Natural killer cell (primary cell): ENCODE results near the gene SLC25A13. TPM values are rescaled to one million over a fixed set of nuclear protein-coding genes. Genes with fewer than 3 reads are reported as not detected.

ENCODE experiments used
- ATAC-seq, 3 donors: fragments of 150-1000 bp in 2 of 3; fragments of 200-7000 bp in 1 of 3; cut with Tn5 transposase; 1 replicate in 1 of 3; 2 replicates in 2 of 3; pipeline ENCODE4 v1.10.0; 2021; ENCODE audit warnings: mild to moderate bottlenecking in 2 of 3, moderate library complexity in 2 of 3
- DNase-seq, 2 donors: peaks; one replicate each; pipeline versions ENCODE4 v3.0.0 to v3.0.0-alpha.2; 2013 to 2021; ENCODE audit warnings: mixed read lengths in 1 of 2
- H3K27ac ChIP-seq: one replicate; pipeline ENCODE4 v1.5.1; 2013; ENCODE audit warnings: mild to moderate bottlenecking, low read length
- H3K27me3 ChIP-seq: one replicate; pipeline ENCODE4 v1.6.1; 2013; ENCODE audit warnings: low read length; ENCODE audit not compliant: control insufficient read depth, insufficient read depth
- H3K36me3 ChIP-seq: one replicate; pipeline ENCODE4 v1.6.1; 2013; ENCODE audit warnings: low read length; ENCODE audit not compliant: control insufficient read depth, insufficient read depth
- H3K4me1 ChIP-seq: one replicate; pipeline ENCODE4 v1.6.1; 2013; ENCODE audit warnings: low read length; ENCODE audit not compliant: control insufficient read depth, insufficient read depth
- H3K4me3 ChIP-seq: one replicate; pipeline ENCODE4 v1.5.1; 2013; ENCODE audit warnings: low read length
- H3K9me3 ChIP-seq: one replicate; pipeline ENCODE4 v1.6.1; 2013; ENCODE audit warnings: low read length; ENCODE audit not compliant: control insufficient read depth, insufficient read depth
- H3K27ac Mint-ChIP-seq, 2 donors: one replicate each; pipeline ENCODE4 v1.8.0; 2022; ENCODE audit warnings: mild to moderate bottlenecking in 2 of 2, mixed read lengths in 2 of 2, moderate library complexity in 1 of 2
- H3K27me3 Mint-ChIP-seq, 2 donors: one replicate each; pipeline ENCODE4 v1.8.0; 2022; ENCODE audit warnings: low read depth in 2 of 2, mixed read lengths in 2 of 2
- H3K36me3 Mint-ChIP-seq: one replicate; pipeline ENCODE4 v1.8.0; 2022; ENCODE audit warnings: mixed read lengths
- H3K4me1 Mint-ChIP-seq, 2 donors: one replicate each; pipeline ENCODE4 v1.8.0; 2022; ENCODE audit warnings: mixed read lengths in 2 of 2
- H3K4me3 Mint-ChIP-seq: one replicate; pipeline ENCODE4 v1.8.0; 2022; ENCODE audit warnings: mild to moderate bottlenecking, moderate library complexity, mixed read lengths
- H3K9me3 Mint-ChIP-seq, 2 donors: one replicate each; pipeline ENCODE4 v1.8.0; 2022; ENCODE audit warnings: mixed read lengths in 2 of 2
- WGBS: methylation state at CpG from one replicate; pipeline ENCODE4 v1.1.7; 2013; ENCODE audit warnings: missing lambda C conversion rate; ENCODE audit not compliant: insufficient coverage; 5-methylcytosine and 5-hydroxymethylcytosine counted together
- intact Hi-C: fragments of 100-400 bp; cut with micrococcal nuclease; formaldehyde crosslinking; loops from one replicate; pipeline ENCODE4 v1.14.2; 2022
- total RNA-seq, 4 donors: library from RNA; stranded (reverse); fragments of 120-200 nt in 1 of 4; gene quantifications; one replicate each; pipeline versions ENCODE4 v1.2.3 to v1.2.4, GENCODE V29; 2013 to 2022
- TF ChIP-seq, protein P1 (sequence below): fragments of 200-600 bp; IDR thresholded peaks from one replicate; pipeline ENCODE4 v1.8.0; 2022; ENCODE audit warnings: antibody characterized with exemption

SLC25A13 gene
- total RNA-seq, 3 donors from 2014 or later (not counting 1 experiment from before 2014, with no cell fraction given): 16.9 to 20.8 (median 20.5) TPM

DNA sequence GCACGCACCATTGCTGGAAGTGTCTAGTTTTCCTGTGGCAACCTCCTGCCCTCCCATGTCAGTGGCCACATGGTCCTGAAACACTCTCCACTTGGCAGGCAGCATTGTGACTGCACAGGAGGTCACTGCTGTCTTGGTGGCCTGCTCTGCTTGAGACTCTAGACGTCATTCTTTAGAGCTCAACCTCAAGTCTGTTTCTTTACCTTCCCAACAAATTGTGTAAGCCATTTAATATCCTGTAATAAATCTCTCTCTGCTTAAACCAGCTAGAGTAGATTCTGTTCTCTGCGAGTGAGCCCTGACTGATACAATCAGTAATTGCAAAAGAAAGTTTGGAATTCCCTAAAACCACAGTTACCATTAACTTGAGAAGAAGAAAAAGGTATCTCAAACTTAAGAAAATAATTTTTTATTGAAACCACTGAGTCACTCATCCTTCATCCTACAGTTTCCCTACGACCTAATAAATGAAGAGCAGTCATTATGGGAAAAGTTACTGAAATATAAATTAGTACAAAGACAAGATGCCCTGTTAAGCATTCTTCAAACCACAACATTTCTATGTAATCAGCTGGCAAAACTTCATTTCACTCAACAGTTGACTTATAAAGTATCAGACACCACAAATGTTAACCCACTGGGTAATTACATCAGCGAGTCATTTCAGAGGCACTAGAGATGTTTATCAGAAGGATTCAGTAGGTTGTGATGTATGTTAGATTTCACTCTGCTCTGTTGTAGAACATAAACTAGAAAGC is 18.0 kb downstream of the SLC25A13 start:
- TF ChIP-seq, protein P1, sequence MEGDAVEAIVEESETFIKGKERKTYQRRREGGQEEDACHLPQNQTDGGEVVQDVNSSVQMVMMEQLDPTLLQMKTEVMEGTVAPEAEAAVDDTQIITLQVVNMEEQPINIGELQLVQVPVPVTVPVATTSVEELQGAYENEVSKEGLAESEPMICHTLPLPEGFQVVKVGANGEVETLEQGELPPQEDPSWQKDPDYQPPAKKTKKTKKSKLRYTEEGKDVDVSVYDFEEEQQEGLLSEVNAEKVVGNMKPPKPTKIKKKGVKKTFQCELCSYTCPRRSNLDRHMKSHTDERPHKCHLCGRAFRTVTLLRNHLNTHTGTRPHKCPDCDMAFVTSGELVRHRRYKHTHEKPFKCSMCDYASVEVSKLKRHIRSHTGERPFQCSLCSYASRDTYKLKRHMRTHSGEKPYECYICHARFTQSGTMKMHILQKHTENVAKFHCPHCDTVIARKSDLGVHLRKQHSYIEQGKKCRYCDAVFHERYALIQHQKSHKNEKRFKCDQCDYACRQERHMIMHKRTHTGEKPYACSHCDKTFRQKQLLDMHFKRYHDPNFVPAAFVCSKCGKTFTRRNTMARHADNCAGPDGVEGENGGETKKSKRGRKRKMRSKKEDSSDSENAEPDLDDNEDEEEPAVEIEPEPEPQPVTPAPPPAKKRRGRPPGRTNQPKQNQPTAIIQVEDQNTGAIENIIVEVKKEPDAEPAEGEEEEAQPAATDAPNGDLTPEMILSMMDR: no peak
- intact Hi-C loops: no loop called here
- DNase-seq (no peak), ATAC-seq (no peak)
- H3K9me3 ChIP-seq: no peaks in the 10 kb centered on the region
- H3K27ac ChIP-seq: no peak overlapping the region
- Mint-ChIP-seq H3K27ac (peak overlapping the region in 1 of 2 donors; percentile 12), H3K27me3 (no peaks in the 10 kb centered on the region), H3K36me3 (no peaks in the 10 kb centered on the region), H3K9me3 (no peaks in the 10 kb centered on the region), H3K4me1 (peaks cover 32 to 42% of the 10 kb centered on the region in 2 donors), H3K4me3 (no peak overlapping the region)
- 72% methylated on average over 3 of the region's 5 CpGs for WGBS
- H3K36me3 ChIP-seq: no peaks in the 10 kb centered on the region
- no peak overlapping the region for H3K4me3 ChIP-seq
- H3K4me1 ChIP-seq: peaks cover 10% of the 10 kb centered on the region
- no peaks in the 10 kb centered on the region for H3K27me3 ChIP-seq

DNA sequence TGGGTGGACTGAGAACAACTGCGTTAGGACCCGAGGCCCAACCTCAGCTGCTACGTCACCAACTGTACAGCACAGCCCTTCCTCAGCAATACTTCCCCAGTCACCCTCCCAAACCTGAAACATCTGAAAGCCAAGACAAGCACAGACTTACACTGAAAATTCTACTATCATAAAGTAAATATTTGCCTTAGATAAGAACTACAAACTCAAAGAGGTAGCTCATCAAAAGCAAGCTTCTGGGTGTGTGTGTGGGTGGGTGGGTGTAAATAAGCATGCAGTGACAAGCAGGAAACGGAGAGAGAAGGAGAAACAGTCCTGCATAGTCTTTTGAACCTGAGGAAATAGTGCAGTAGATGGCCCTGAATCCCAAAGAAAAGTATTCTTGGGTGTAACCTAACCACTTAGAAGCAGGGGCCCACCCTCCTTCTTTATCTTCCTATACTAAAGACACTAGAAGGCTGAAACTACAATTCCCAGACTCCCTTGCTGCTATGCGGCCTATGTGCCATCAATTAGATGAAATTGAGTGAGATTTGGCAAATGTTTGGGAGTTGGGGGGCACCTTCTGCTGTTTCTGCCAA is 18.7 kb downstream of the SLC25A13 start:
- Mint-ChIP-seq H3K27me3 (no peaks in the 10 kb centered on the region), H3K9me3 (no peaks in the 10 kb centered on the region), H3K4me3 (no peak overlapping the region), H3K36me3 (no peaks in the 10 kb centered on the region), H3K27ac (no peak overlapping the region), H3K4me1 (peaks cover 29 to 38% of the 10 kb centered on the region in 2 donors)
- Histone ChIP-seq H3K27ac (no peak overlapping the region), H3K27me3 (no peaks in the 10 kb centered on the region), H3K9me3 (no peaks in the 10 kb centered on the region), H3K4me1 (peaks cover 10% of the 10 kb centered on the region), H3K4me3 (no peak overlapping the region), H3K36me3 (no peaks in the 10 kb centered on the region)
- 74% methylated on average over 5 of the region's 5 CpGs for WGBS
- intact Hi-C loops: no loop called here
- ATAC-seq: no peak
- no peak for DNase-seq
- TF ChIP-seq, protein P1: no peak

DNA sequence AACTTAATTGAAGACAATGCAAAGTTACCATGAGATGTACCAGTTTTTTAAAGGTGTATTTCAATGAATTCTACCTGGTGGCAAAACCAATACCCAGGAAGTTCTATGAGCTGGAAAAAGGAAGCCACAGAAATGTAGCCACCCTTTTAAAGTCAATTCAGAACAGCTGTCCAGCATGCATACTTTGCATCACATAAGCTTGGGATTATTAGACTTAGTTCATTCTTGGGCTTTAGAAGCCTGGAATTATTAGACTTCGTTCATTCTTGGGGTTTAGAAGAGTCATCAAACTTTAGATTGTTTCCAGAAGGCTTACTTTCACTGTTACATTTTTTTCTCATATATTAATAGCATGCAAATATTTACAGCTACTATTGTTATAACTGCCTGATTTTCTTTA is 20.9 kb downstream of the SLC25A13 start:
- Histone ChIP-seq H3K36me3 (no peaks in the 10 kb centered on the region), H3K27ac (no peak overlapping the region), H3K4me1 (no peaks in the 10 kb centered on the region), H3K4me3 (no peak overlapping the region), H3K27me3 (no peaks in the 10 kb centered on the region), H3K9me3 (no peaks in the 10 kb centered on the region)
- ATAC-seq: no peak
- intact Hi-C loops: no loop called here
- H3K27ac Mint-ChIP-seq: no peak overlapping the region
- H3K9me3 Mint-ChIP-seq: no peaks in the 10 kb centered on the region
- TF ChIP-seq, protein P1: no peak
- no peak overlapping the region for H3K4me3 Mint-ChIP-seq
- no peak for DNase-seq
- no peaks in the 10 kb centered on the region for H3K36me3 Mint-ChIP-seq
- peaks cover 21 to 29% of the 10 kb centered on the region in 2 donors for H3K4me1 Mint-ChIP-seq
- H3K27me3 Mint-ChIP-seq: no peaks in the 10 kb centered on the region
- no CpG with 5 or more reads among the region's 1 CpG for WGBS
